ENCODE measurements around the gene PTTG1IP2.

DNA sequence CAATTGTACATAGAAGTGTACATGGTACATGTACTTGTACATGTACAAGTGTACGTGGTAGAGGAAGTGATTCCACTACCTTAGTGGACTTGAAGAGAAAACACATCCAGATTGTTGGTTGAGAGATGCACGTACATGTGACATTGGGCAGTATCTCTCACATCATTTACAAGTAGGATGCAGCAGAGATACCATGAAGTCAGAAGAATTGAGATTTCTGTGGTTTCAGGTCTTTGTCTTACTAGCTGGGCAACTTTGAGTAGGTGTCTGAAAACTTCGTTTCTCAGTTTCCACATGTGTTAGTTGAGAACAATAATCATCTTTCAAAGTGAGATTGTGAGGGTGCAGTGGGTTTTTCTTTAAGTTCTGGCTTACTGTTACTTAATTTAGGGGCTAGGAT, 44.7 kb upstream of the PTTG1IP2 start:
- TF ChIP-seq KAT7 (CRISPR knock-in tag; IDR thresholded peaks at IDR 0.05; ENCODE audit: borderline replicate concordance) (no peak), ZNF146 (CRISPR knock-in tag; IDR thresholded peaks at IDR 0.05; ENCODE audit: unreplicated experiment) (no peak), EZH2 (IDR thresholded peaks at IDR 0.05; ENCODE audit: borderline replicate concordance, low read depth, low read length) (no peak), MAX (CRISPR knock-in tag; IDR thresholded peaks at IDR 0.05) (no peak), ZNF449 (CRISPR knock-in tag; IDR thresholded peaks at IDR 0.05) (no peak), SMC3 (conservative IDR thresholded peaks at IDR 0.05; ENCODE audit: insufficient read depth, low read depth, low read length) (no peak), KLF10 (CRISPR knock-in tag; IDR thresholded peaks at IDR 0.05) (no peak), LCOR (CRISPR knock-in tag; IDR thresholded peaks at IDR 0.05) (no peak), CHD1 (IDR thresholded peaks at IDR 0.05; ENCODE audit: low read length) (no peak), SP1 (CRISPR knock-in tag; IDR thresholded peaks at IDR 0.05) (no peak), KDM5B (IDR thresholded peaks at IDR 0.05; ENCODE audit: insufficient replicate concordance, low read depth, low read length) (no peak), ZFX (CRISPR knock-in tag; IDR thresholded peaks at IDR 0.05) (no peak), SP2 (IDR thresholded peaks at IDR 0.05; ENCODE audit: extremely low read depth, low read depth, low read length, poor library complexity, severe bottlenecking) (no peak), ZBTB26 (CRISPR knock-in tag; IDR thresholded peaks at IDR 0.05) (no peak)
